Astrocyte (in vitro differentiated cells and primary cell): ENCODE measurements around the gene PRKAR2A.

Source experiments
- CTCF ChIP-seq: IDR thresholded peaks from 2 replicates; pipeline ENCODE4 v1.5.1; 2011; ENCODE audit warnings: low read depth, mild to moderate bottlenecking, inconsistent platforms, low read length, moderate library complexity; ENCODE audit not compliant: insufficient read depth
- EZH2 ChIP-seq: IDR thresholded peaks from 2 replicates; pipeline ENCODE4 v1.6.1; 2012; ENCODE audit warnings: mild to moderate bottlenecking, low read length, inconsistent platforms; ENCODE audit not compliant: insufficient read depth

DNA sequence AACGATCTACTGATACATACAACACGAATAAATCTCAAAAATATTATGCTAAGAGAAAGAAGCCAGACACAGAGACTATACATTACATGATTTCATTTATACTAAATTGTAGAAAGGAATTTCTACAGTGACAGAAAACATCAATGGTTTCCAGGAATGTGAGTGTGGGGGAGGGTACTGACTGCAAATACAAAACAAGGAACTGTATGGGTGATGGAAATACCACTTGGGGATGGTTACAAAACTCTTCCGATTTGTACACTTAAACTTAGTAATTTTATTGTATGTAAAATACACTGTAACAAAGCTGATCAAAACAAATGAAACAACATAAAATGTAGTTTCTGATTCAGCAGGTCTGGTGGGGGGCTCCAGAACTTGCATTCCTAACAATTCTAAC is 84.9 kb downstream of the PRKAR2A start:
- TF ChIP-seq CTCF (no peak), EZH2 (no peak)
